Osteoblast (primary cell): ENCODE results near the gene CHKB. TPM values are rescaled to one million over a fixed set of nuclear protein-coding genes. Genes with fewer than 3 reads are reported as not detected.
A peak's percentile ranks its signal among the peaks of the same experiment; 100 is the strongest.

Experiments used
- DNase-seq: peaks from one replicate; pipeline ENCODE4 v3.0.0; 2011; ENCODE audit warnings: low spot score, mixed read lengths; ENCODE audit not compliant: insufficient read length; ENCODE audit errors: missing footprints
- H2AFZ ChIP-seq: 2 replicates; pipeline ENCODE4 v1.6.0; 2011; ENCODE audit warnings: mild to moderate bottlenecking, low read length
- H3K27ac ChIP-seq: 2 replicates; pipeline ENCODE4 v1.5.1; 2011; ENCODE audit warnings: mild to moderate bottlenecking, low read depth, low read length, moderate library complexity
- H3K27me3 ChIP-seq: 2 replicates; pipeline ENCODE4 v1.6.0; 2012; ENCODE audit warnings: mild to moderate bottlenecking, control low read depth, inconsistent platforms, low read length, moderate library complexity; ENCODE audit not compliant: insufficient read depth
- H3K36me3 ChIP-seq: 2 replicates; pipeline ENCODE4 v1.5.1; 2011; ENCODE audit warnings: mild to moderate bottlenecking, low read length, control low read depth, moderate library complexity; ENCODE audit not compliant: insufficient read depth
- H3K4me1 ChIP-seq: 2 replicates; pipeline ENCODE4 v1.5.1; 2011; ENCODE audit warnings: mild to moderate bottlenecking, low read length, control low read depth, moderate library complexity; ENCODE audit not compliant: insufficient read depth
- H3K4me2 ChIP-seq: 2 replicates; pipeline ENCODE4 v1.6.0; 2011; ENCODE audit warnings: mild to moderate bottlenecking, low read length; ENCODE audit not compliant: insufficient read depth
- H3K4me3 ChIP-seq: fragments of 200-600 bp; sonication (generic); 3 replicates; pipeline ENCODE4 v1.5.1; 2012; ENCODE audit warnings: mild to moderate bottlenecking, low read length, inconsistent platforms; ENCODE audit not compliant: insufficient read depth
- H3K79me2 ChIP-seq: 2 replicates; pipeline ENCODE4 v1.6.0; 2012; ENCODE audit warnings: mild to moderate bottlenecking, low read length, control low read depth, inconsistent platforms; ENCODE audit not compliant: insufficient read depth
- H3K9me3 ChIP-seq: 2 replicates; pipeline ENCODE4 v1.5.1; 2011; ENCODE audit warnings: low read depth, low read length, control low read depth
- H4K20me1 ChIP-seq: 2 replicates; pipeline ENCODE4 v1.6.0; 2012; ENCODE audit warnings: mild to moderate bottlenecking, low read length, control low read depth; ENCODE audit not compliant: insufficient read depth
- total RNA-seq: library from RNA; depleted of rRNA; stranded (reverse); fragments of >200 nt; gene quantifications from 2 replicates; pipeline ENCODE4 v1.2.3, GENCODE V29; 2012
- TF ChIP-seq, protein P1 (sequence below): IDR thresholded peaks from 2 replicates; pipeline ENCODE4 v1.5.1; 2011; ENCODE audit warnings: mild to moderate bottlenecking, low read depth, low read length, moderate library complexity; ENCODE audit errors: extremely low read depth

Gene CHKB
- total RNA-seq, 1 donor: 28.6 TPM

DNA sequence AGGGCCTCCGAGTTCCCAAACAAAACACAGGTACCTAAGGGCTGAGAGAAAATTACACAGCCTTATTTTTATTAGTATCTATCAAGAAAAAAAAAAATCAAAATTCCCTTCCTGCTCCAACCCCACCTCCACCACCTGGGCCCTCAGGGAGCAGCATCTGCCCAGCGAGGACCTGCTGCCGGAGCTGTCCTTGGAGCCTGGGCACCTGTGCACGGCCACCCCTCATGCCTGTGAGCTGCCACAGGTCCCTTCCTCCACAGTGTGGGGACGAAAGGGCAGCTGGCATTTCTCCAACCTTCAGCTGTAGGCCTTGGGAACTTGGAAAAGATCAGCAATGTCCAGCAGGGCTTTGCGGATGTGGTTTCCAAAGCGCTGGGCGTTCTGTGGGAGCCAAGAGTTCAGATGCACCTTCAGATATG, 13.6 kb downstream of the CHKB start:
- TF ChIP-seq, protein P1, sequence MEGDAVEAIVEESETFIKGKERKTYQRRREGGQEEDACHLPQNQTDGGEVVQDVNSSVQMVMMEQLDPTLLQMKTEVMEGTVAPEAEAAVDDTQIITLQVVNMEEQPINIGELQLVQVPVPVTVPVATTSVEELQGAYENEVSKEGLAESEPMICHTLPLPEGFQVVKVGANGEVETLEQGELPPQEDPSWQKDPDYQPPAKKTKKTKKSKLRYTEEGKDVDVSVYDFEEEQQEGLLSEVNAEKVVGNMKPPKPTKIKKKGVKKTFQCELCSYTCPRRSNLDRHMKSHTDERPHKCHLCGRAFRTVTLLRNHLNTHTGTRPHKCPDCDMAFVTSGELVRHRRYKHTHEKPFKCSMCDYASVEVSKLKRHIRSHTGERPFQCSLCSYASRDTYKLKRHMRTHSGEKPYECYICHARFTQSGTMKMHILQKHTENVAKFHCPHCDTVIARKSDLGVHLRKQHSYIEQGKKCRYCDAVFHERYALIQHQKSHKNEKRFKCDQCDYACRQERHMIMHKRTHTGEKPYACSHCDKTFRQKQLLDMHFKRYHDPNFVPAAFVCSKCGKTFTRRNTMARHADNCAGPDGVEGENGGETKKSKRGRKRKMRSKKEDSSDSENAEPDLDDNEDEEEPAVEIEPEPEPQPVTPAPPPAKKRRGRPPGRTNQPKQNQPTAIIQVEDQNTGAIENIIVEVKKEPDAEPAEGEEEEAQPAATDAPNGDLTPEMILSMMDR: no peak
- Histone ChIP-seq H3K4me1 (no peaks in the 10 kb centered on the region), H3K79me2 (no peaks in the 10 kb centered on the region), H3K9me3 (no peaks in the 10 kb centered on the region), H3K27me3 (peaks cover 9% of the 10 kb centered on the region), H3K27ac (no peak overlapping the region), H3K4me3 (no peak overlapping the region), H4K20me1 (no peaks in the 10 kb centered on the region), H3K4me2 (no peak overlapping the region), H2AFZ (no peak overlapping the region), H3K36me3 (no peaks in the 10 kb centered on the region)
- DNase-seq: no peak

DNA sequence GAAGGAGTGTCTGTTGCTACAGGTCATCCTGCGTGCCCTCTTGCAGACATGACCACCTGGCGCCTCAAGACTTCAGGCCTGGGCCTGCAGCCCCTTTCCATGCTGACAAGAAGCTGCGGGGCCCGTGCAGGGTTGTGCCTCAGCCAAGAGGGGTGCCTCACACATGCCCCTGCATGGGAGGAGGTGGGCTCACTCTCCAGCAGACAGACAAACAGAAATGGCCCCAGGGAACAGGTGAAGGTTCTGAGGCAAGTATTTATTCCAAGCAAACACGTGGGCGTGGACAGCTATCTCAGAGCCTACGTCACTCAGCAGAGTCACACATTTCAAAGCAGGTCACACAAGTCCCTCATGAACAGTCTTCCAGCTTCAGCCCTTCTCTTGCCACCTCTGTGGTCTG, 14.0 kb downstream of the CHKB start:
- TF ChIP-seq, protein P1: no peak

DNA sequence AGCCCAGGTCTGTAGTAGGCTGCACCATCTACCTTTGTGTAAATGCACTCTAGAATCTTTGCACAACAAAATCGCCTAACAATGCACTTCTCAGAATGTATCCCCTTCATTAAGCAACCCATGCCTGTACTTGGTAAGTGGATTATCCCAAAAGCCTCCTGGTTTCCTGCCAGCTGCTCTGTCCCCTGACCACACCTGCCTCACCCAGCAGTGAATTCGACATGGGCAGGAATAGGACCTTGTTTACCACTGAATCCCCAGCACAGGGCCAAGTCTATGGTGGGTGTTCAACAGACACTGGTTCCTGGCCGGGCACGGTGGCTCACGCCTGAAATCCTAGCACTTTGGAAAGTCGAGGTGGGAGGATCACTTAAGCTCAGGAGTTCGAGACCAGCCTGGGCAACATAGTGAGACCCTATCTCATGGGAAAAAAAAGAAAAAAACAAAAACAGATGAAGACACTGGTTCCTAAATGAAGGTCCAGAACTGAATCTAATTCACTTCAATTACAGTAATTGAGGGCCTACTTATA, 14.9 kb downstream of the CHKB start:
- TF ChIP-seq, protein P1: no peak
- no peaks in the 10 kb centered on the region for H3K36me3 ChIP-seq
- H3K4me1 ChIP-seq: peaks cover 7% of the 10 kb centered on the region
- no peak overlapping the region for H3K4me3 ChIP-seq
- H2AFZ ChIP-seq: no peak overlapping the region
- H3K79me2 ChIP-seq: no peaks in the 10 kb centered on the region
- no peaks in the 10 kb centered on the region for H3K9me3 ChIP-seq
- H4K20me1 ChIP-seq: no peaks in the 10 kb centered on the region
- no peak overlapping the region for H3K27ac ChIP-seq
- H3K27me3 ChIP-seq: peaks cover 9% of the 10 kb centered on the region
- H3K4me2 ChIP-seq: no peak overlapping the region
- peak; percentile 49 for DNase-seq

More for the DNA sequence above, 14.0 kb downstream of the CHKB start:
- Histone ChIP-seq H3K4me3 (no peak overlapping the region), H2AFZ (no peak overlapping the region), H3K79me2 (no peaks in the 10 kb centered on the region), H3K27ac (no peak overlapping the region), H3K9me3 (no peaks in the 10 kb centered on the region), H3K27me3 (peaks cover 9% of the 10 kb centered on the region), H3K4me1 (peaks cover under 1% of the 10 kb centered on the region), H3K36me3 (no peaks in the 10 kb centered on the region), H4K20me1 (no peaks in the 10 kb centered on the region), H3K4me2 (no peak overlapping the region)
- peak; percentile 30 for DNase-seq

DNA sequence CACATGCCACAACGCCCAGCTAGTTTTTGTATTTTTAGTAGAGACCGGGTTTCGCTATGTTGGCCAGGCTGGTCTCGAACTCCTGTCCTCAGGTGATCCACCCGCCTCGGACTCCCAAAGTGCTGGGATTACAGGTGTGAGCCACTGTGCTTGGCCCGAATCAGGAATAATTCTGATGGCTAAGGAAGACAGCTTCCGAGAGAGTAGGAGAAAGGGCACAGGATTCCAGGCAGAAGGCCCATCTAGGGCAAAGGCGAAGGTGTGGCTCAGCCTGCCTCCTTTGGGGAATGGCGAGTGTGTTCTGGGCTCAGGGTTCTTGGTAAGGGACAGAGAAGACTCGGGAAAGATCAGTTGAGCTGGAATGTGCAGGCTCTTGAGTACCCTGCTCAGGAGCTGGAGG, 18.4 kb downstream of the CHKB start:
- H3K4me1 ChIP-seq: peaks cover 7% of the 10 kb centered on the region
- TF ChIP-seq, protein P1: no peak
- H3K27ac ChIP-seq: no peak overlapping the region
- H3K9me3 ChIP-seq: no peaks in the 10 kb centered on the region
- peaks cover 9% of the 10 kb centered on the region for H3K27me3 ChIP-seq
- H2AFZ ChIP-seq: no peak overlapping the region
- no peak overlapping the region for H3K4me3 ChIP-seq
- H3K4me2 ChIP-seq: no peak overlapping the region
- peak; percentile 11 for DNase-seq
- H3K36me3 ChIP-seq: no peaks in the 10 kb centered on the region
- no peaks in the 10 kb centered on the region for H4K20me1 ChIP-seq
- no peaks in the 10 kb centered on the region for H3K79me2 ChIP-seq
